Heart left ventricle (tissue), 13 donors: ENCODE results near the gene KNG1.
"Not testable (repeated sequence)": the region's sequence is repeated elsewhere in the genome, so short reads cannot be mapped to it uniquely, and the experiment has no call there.

Experiments
- POLR2A ChIP-seq, 2 donors: fragments of 450-650 bp; IDR thresholded peaks; one replicate each; pipeline ENCODE4 v1.6.1; 2017; ENCODE audit warnings: antibody characterized with exemption in 2 of 2, mild to moderate bottlenecking in 2 of 2, moderate library complexity in 2 of 2
- TF ChIP-seq, protein P1 (sequence below), 12 donors: fragments of 200-600 bp; sonication (generic) in 4 of 12; IDR thresholded peaks; one replicate each; pipeline versions ENCODE4 v1.5.0 to v1.8.0; 2018 to 2022; ENCODE audit warnings: antibody characterized with exemption in 12 of 12, mild to moderate bottlenecking in 5 of 12
- donor health status: ischemic (EF 13 %, LVEDD 7.1; RV severe dilation, severe dysfunction).
- donor health status: DM: no; HTN: yes; CAD: no.
- donor health status: DM: no; HTN: no; CAD: no.
- donor health status: ischemic (EF 25% LVEDD 6.9; RV normal size, moderate dysfunction).
- donor health status: ischemic (EF 25% LVEDD 5.7; RV mildly dilated, moderate dysfunction).
- donor health status: ischemic (EF 35%, LVEDD 5.7; RV mildly dilated, moderate dysfunction).
- donor health status: nonischemic (EF 11% LVEDD 7.7; RV severe dilation, severe dysfunction).
- donor health status: DM: yes; HTN: yes; CAD: no.
- donor health status: PGD.
- donor health status: ischemic (EF 29% LVEDD 5.4; RV normal size, mild dysfunction).
- donor health status: nonischemic (EF 23%, LVEDD 6.1; RV moderate dilation, normal function).

DNA sequence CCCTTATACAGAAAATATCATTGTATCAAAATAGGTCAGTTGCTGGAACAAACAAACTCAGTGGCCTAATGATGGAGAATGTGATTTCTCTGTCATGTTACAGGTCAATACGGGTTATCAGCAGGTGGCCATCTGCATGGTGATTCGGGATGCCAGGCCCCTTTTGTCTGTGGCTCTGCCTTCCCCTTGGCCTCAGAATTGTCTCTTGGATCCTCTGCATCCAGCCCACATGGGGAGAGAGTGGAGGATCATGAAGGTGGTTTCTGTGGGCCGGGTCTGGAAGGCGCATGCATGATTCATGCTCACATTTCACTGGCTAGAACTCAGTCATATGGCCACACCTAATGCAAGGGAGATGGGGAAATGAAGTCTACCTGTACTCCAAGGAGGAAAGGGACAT is 6.5 kb upstream of the KNG1 start:
- TF ChIP-seq, protein P1, sequence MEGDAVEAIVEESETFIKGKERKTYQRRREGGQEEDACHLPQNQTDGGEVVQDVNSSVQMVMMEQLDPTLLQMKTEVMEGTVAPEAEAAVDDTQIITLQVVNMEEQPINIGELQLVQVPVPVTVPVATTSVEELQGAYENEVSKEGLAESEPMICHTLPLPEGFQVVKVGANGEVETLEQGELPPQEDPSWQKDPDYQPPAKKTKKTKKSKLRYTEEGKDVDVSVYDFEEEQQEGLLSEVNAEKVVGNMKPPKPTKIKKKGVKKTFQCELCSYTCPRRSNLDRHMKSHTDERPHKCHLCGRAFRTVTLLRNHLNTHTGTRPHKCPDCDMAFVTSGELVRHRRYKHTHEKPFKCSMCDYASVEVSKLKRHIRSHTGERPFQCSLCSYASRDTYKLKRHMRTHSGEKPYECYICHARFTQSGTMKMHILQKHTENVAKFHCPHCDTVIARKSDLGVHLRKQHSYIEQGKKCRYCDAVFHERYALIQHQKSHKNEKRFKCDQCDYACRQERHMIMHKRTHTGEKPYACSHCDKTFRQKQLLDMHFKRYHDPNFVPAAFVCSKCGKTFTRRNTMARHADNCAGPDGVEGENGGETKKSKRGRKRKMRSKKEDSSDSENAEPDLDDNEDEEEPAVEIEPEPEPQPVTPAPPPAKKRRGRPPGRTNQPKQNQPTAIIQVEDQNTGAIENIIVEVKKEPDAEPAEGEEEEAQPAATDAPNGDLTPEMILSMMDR (IDR thresholded peaks at IDR 0.05), result not testable (repeated sequence)
- TF ChIP-seq POLR2A (IDR thresholded peaks at IDR 0.05), result not testable (repeated sequence)
